Fibroblast of gingiva (primary cell): Measurements from ENCODE around the gene LRFN4.

Experiments used
- DNase-seq: peaks from one replicate; pipeline ENCODE4 v3.0.0-alpha.2; 2011; ENCODE audit warnings: low read depth

The LRFN4 gene

GRCh38 chr11:66889960-66890359, 33.1 kb downstream of the LRFN4 start:
- DNase-seq, result peak; percentile 68

GRCh38 chr11:66891851-66892660, 35.2 kb downstream of the LRFN4 start:
- DNase-seq, result peak; percentile 94

- DNase-seq, result no peak
These were observed 36.0 kb downstream of the LRFN4 start for GRCh38 chr11:66892911-66893310.

- no peak for DNase-seq
These were observed 37.3 kb downstream of the LRFN4 start for GRCh38 chr11:66894141-66894540.

- no peak for DNase-seq
These were observed 45.1 kb downstream of the LRFN4 start for GRCh38 chr11:66901964-66902390.

GRCh38 chr11:66902486-66903177, 45.8 kb downstream of the LRFN4 start:
- no peak for DNase-seq

- DNase-seq, result no peak
These were observed 47.2 kb downstream of the LRFN4 start for GRCh38 chr11:66904055-66904454.

GRCh38 chr11:66904561-66904960, 47.7 kb downstream of the LRFN4 start:
- no peak for DNase-seq

GRCh38 chr11:66904981-66905521, 48.2 kb downstream of the LRFN4 start:
- DNase-seq, result no peak

- no peak for DNase-seq
These were observed 48.8 kb downstream of the LRFN4 start for GRCh38 chr11:66905631-66906030.

- peak; percentile 38 for DNase-seq
These were observed 49.3 kb downstream of the LRFN4 start for GRCh38 chr11:66906061-66906733.

GRCh38 chr11:66907751-66908630, 51.1 kb downstream of the LRFN4 start:
- DNase-seq, result no peak

GRCh38 chr11:66909181-66909580, 52.3 kb downstream of the LRFN4 start:
- DNase-seq, result no peak

- no peak for DNase-seq
These were observed 53.2 kb downstream of the LRFN4 start for GRCh38 chr11:66910016-66910415.
